Spleen (tissue), 13 donors: Measurements from ENCODE around the gene OPN1MW3. TPM values are rescaled to one million over a fixed set of nuclear protein-coding genes. Genes with fewer than 3 reads are reported as not detected.
"Not testable (repeated sequence)": the region's sequence is repeated elsewhere in the genome, so short reads cannot be mapped to it uniquely, and the experiment has no call there.

Experiments
- DNase-seq: peaks from one replicate; pipeline ENCODE4 v3.0.0-alpha.2; 2020
- H3K27ac ChIP-seq, 8 donors: fragments of 200-600 bp; sonication (generic) in 7 of 8; 1 replicate in 4 of 8; 2 replicates in 4 of 8; pipeline versions ENCODE4 v1.5.0 to v1.8.0; 2016 to 2021; ENCODE audit warnings: inconsistent platforms in 4 of 8, mild to moderate bottlenecking in 4 of 8, moderate library complexity in 1 of 8
- H3K27me3 ChIP-seq, 7 donors: fragments of 200-600 bp; sonication (generic) in 6 of 7; replicated peaks in 1 of 7; 1 replicate in 4 of 7; 2 replicates in 3 of 7; pipeline versions ENCODE4 v1.5.0 to v1.8.0; 2016 to 2021; ENCODE audit warnings: inconsistent platforms in 3 of 7, mild to moderate bottlenecking in 1 of 7
- H3K36me3 ChIP-seq, 6 donors: fragments of 200-600 bp; sonication (generic) in 5 of 6; 1 replicate in 4 of 6; 2 replicates in 2 of 6; pipeline versions ENCODE4 v1.5.0 to v1.8.0; 2016 to 2021; ENCODE audit warnings: inconsistent platforms in 2 of 6
- H3K4me1 ChIP-seq, 6 donors: fragments of 200-600 bp; sonication (generic) in 5 of 6; 1 replicate in 3 of 6; 2 replicates in 3 of 6; pipeline versions ENCODE4 v1.5.0 to v1.8.0; 2016 to 2021; ENCODE audit warnings: inconsistent platforms in 3 of 6
- H3K4me3 ChIP-seq, 8 donors: fragments of 200-600 bp; sonication (generic) in 7 of 8; 1 replicate in 4 of 8; 2 replicates in 4 of 8; pipeline versions ENCODE4 v1.5.0 to v1.8.0; 2016 to 2021; ENCODE audit warnings: inconsistent platforms in 4 of 8, mild to moderate bottlenecking in 4 of 8, moderate library complexity in 2 of 8
- H3K9me3 ChIP-seq, 8 donors: fragments of 200-600 bp; sonication (generic) in 7 of 8; 1 replicate in 4 of 8; 2 replicates in 4 of 8; pipeline versions ENCODE4 v1.5.0 to v1.8.0; 2016 to 2021; ENCODE audit warnings: inconsistent platforms in 4 of 8
- WGBS, 5 donors: extraction: QIAGEN DNeasy Blood & Tissue Kit in 3 of 5; methylation state at CpG; one replicate each; pipeline versions ENCODE4 v1.1.5 to v1.1.7; 2013 to 2018; 5-methylcytosine and 5-hydroxymethylcytosine counted together
- intact Hi-C: fragments of 100-400 bp; cut with DNase I; formaldehyde crosslinking; loops from one replicate; pipeline ENCODE4 v1.15.0; 2023; ENCODE audit warnings: low total_unique reads
- long read RNA-seq, 2 donors: transcript quantifications; one replicate each; lab custom pipeline, GENCODE V29; 2026
- polyA plus RNA-seq, 3 donors: library from polyadenylated mRNA; stranded (reverse); fragments of 200-250 nt; gene quantifications; one replicate each; pipeline ENCODE4 v1.2.1, GENCODE V29; 2013
- total RNA-seq, 7 donors: library from RNA; depleted of rRNA in 3 of 7; stranded (reverse); fragments of >200 nt in 3 of 7; fragmentation: NEBNext Ultra II Directional in 4 of 7; extraction: Animal tissue kit (Norgen Biotek cat#: 25700) in 4 of 7; gene quantifications; one replicate each; pipeline versions ENCODE4 v1.1.0 to v1.2.1, GENCODE V29; 2016 to 2021
- donor health status: healthy with polysubstance abuse.
- donor health status: DM: no; HTN: no; CAD: no; lungs with moderate emphysema.
- donor health status: DM: no; HTN: no; CAD: no.
- donor health status: Bipolar disorder and iron deficiency.
- donor health status: healthy.
- donor health status: DM: no; HTN: no; CAD: no.
- donor health status: DM: yes; HTN: yes; CAD: no.

Gene OPN1MW3
- not detected for total RNA-seq
- polyA plus RNA-seq, result not detected
- long read RNA-seq, donor 1, result 0 reads
- long read RNA-seq, donor 2, result 0 reads

DNA sequence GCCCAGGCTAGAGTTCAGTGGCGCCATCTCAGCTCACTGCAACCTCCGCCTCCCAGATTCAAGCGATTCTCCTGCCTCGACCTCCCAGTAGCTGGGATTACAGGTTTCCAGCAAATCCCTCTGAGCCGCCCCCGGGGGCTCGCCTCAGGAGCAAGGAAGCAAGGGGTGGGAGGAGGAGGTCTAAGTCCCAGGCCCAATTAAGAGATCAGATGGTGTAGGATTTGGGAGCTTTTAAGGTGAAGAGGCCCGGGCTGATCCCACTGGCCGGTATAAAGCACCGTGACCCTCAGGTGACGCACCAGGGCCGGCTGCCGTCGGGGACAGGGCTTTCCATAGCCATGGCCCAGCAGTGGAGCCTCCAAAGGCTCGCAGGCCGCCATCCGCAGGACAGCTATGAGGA lies at the start of gene OPN1MW3:
OPN1MW3 (plus strand) TSS at position 301 of the 400 bp plus-strand sequence; CDS start at position 339, 38 bp downstream.
- DNase-seq, H3K4me1 ChIP-seq, H3K27ac ChIP-seq, H3K36me3 ChIP-seq, H3K9me3 ChIP-seq, H3K4me3 ChIP-seq, H3K27me3 ChIP-seq, intact Hi-C loops: not testable (repeated sequence)
- WGBS, 5 donors, result no CpG with 5 or more reads among the region's 17 CpGs

DNA sequence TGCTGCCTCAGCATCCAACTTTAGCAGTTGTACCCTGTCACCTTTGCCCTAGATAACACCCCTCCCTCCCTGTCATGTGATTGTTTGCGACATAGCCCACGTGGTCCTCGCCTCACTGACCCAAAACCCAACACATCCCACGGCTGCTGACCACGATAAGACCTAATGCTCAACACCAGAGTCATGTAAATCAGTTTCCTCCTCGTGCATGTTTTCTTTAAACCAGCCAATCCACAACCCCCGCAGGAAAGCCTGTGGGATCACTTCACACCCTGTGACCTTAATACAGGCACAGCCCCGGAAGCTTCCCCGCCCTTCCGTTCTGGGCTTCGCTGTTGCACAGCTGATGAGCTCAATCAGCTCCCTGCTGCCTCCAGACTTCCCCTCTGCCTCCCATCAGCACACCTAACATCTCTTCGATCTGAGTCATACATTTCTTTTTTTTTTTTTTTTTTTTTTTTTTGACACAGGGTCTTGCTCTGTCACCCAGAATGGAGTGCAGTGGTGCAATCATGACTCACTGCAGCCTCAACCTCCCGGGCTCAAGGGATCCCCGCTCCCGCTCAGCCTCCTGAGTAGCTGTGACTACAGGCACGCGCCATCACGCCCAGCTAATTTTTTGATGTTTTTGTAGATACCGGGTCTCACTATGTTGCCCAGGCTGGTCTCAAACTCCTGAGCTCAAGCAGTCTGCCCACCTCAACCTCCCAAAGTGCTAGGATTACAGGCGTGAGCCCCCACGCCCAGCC lies 47.5 kb upstream of the OPN1MW3 start:
- no CpG with 5 or more reads among the region's 21 CpGs for WGBS, 5 donors
- H3K4me1 ChIP-seq, DNase-seq, H3K9me3 ChIP-seq, intact Hi-C loops, H3K27me3 ChIP-seq, H3K36me3 ChIP-seq, H3K27ac ChIP-seq, H3K4me3 ChIP-seq: not testable (repeated sequence)

- 83 to 89% (median 85%) methylated on average over 5 to 7 of the region's 9 CpGs; no CpG with 5 or more reads in 1 of the 5 donors for WGBS, 5 donors
- H3K27me3 ChIP-seq, H3K36me3 ChIP-seq, intact Hi-C loops, H3K4me1 ChIP-seq, H3K9me3 ChIP-seq, H3K4me3 ChIP-seq: not testable (repeated sequence)
- H3K27ac ChIP-seq, result peak overlapping the region in 2 of 8 donors; percentile 57 to 72
- DNase-seq, result peak; percentile 47
Observed at GRCh38 chrX:154211057-154211456, 46.3 kb upstream of the OPN1MW3 start.

GRCh38 chrX:154211499-154211898 lies 45.9 kb upstream of the OPN1MW3 start:
- H3K27ac ChIP-seq, H3K36me3 ChIP-seq, H3K4me1 ChIP-seq, H3K9me3 ChIP-seq, H3K27me3 ChIP-seq, DNase-seq, H3K4me3 ChIP-seq, intact Hi-C loops: not testable (repeated sequence)
- no CpG with 5 or more reads among the region's 10 CpGs for WGBS, 5 donors

- intact Hi-C loops, H3K27me3 ChIP-seq, H3K9me3 ChIP-seq, H3K4me3 ChIP-seq, H3K4me1 ChIP-seq, DNase-seq, H3K36me3 ChIP-seq, H3K27ac ChIP-seq: not testable (repeated sequence)
- WGBS, 5 donors, result no CpG with 5 or more reads among the region's 16 CpGs
Observed at GRCh38 chrX:154219456-154219855, 37.9 kb upstream of the OPN1MW3 start, which contains the start of gene OPN1MW2. Gene OPN1MW2 (plus strand): TSS chrX:154219756. CDS start chrX:154219816, 60 bp downstream.

- DNase-seq, H3K36me3 ChIP-seq, H3K4me3 ChIP-seq, H3K27me3 ChIP-seq, intact Hi-C loops, H3K4me1 ChIP-seq, H3K27ac ChIP-seq, H3K9me3 ChIP-seq: not testable (repeated sequence)
- WGBS, 5 donors, result no CpG with 5 or more reads among the region's 6 CpGs
Observed at GRCh38 chrX:154225292-154225691, 32.1 kb upstream of the OPN1MW3 start.

GRCh38 chrX:154226706-154227105 lies 30.7 kb upstream of the OPN1MW3 start:
- H3K27ac ChIP-seq, DNase-seq, H3K9me3 ChIP-seq, H3K4me3 ChIP-seq, H3K4me1 ChIP-seq, intact Hi-C loops, H3K36me3 ChIP-seq, H3K27me3 ChIP-seq: not testable (repeated sequence)
- no CpG with 5 or more reads among the region's 9 CpGs for WGBS, 5 donors

- H3K36me3 ChIP-seq, H3K4me1 ChIP-seq, intact Hi-C loops, H3K4me3 ChIP-seq, H3K27ac ChIP-seq, H3K9me3 ChIP-seq, H3K27me3 ChIP-seq, DNase-seq: not testable (repeated sequence)
- WGBS, 5 donors, result no CpG with 5 or more reads among the region's 3 CpGs
Observed at GRCh38 chrX:154231443-154231842, 25.9 kb upstream of the OPN1MW3 start.

DNA sequence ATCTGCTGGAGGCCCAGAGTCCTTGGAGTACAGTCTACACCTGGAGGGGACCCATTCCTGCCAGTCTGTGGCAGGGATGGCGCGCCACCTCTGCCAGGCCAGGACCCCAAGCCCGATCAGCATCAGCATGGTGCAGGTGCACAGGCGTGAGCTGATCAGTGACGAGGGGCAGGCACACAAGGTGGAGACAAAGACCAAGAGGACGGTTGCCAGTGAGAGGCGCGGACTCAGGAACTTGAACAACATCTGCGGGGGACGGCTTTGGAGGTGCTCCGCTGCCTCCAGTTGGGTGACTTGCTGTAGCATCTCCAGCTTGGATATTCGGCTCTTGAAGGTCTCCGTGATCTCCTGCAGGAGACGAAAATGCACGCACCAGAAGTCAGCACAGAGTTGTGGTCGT lies 23.8 kb upstream of the OPN1MW3 start:
- WGBS, 5 donors, result no CpG with 5 or more reads among the region's 16 CpGs
- intact Hi-C loops, H3K27me3 ChIP-seq, H3K4me3 ChIP-seq, H3K36me3 ChIP-seq, H3K27ac ChIP-seq, DNase-seq, H3K4me1 ChIP-seq, H3K9me3 ChIP-seq: not testable (repeated sequence)

- H3K4me3 ChIP-seq, H3K9me3 ChIP-seq, H3K36me3 ChIP-seq, H3K27ac ChIP-seq, intact Hi-C loops, H3K27me3 ChIP-seq, DNase-seq, H3K4me1 ChIP-seq: not testable (repeated sequence)
- 80 to 88% (median 85%) methylated on average over 1 to 9 of the region's 11 CpGs; no CpG with 5 or more reads in 1 of the 5 donors for WGBS, 5 donors
Observed at GRCh38 chrX:154238939-154239559, 18.3 kb upstream of the OPN1MW3 start.

- H3K27me3 ChIP-seq, H3K36me3 ChIP-seq, H3K4me3 ChIP-seq, DNase-seq, H3K9me3 ChIP-seq, H3K4me1 ChIP-seq, intact Hi-C loops, H3K27ac ChIP-seq: not testable (repeated sequence)
- WGBS, 5 donors, result 82 to 95% (median 86%) methylated on average over 6 to 8 of the region's 8 CpGs; no CpG with 5 or more reads in 1 of the 5 donors
Observed at GRCh38 chrX:154239982-154240503, 17.3 kb upstream of the OPN1MW3 start.
